ENCODE data around the gene FOXA1.
A peak's percentile ranks its signal among the peaks of the same experiment; 100 is the strongest.

The FOXA1 gene

GRCh38 chr14:37551119-37551518 lies 43.9 kb downstream of the FOXA1 start:
- DNase-seq, result no peak

- peak; percentile 50 for DNase-seq
These were observed 44.5 kb downstream of the FOXA1 start for GRCh38 chr14:37550511-37550910.

GRCh38 chr14:37546621-37547447 lies 48.2 kb downstream of the FOXA1 start:
- peak; percentile 43 for DNase-seq

- DNase-seq, result no peak
These were observed 49.9 kb downstream of the FOXA1 start for GRCh38 chr14:37545174-37545573.

- DNase-seq, result no peak
These were observed 50.6 kb downstream of the FOXA1 start for GRCh38 chr14:37544407-37544806.

GRCh38 chr14:37539992-37540391 lies 55.1 kb downstream of the FOXA1 start:
- no peak for DNase-seq
